ENCODE data around the gene CACNA1C.

CACNA1C gene

DNA sequence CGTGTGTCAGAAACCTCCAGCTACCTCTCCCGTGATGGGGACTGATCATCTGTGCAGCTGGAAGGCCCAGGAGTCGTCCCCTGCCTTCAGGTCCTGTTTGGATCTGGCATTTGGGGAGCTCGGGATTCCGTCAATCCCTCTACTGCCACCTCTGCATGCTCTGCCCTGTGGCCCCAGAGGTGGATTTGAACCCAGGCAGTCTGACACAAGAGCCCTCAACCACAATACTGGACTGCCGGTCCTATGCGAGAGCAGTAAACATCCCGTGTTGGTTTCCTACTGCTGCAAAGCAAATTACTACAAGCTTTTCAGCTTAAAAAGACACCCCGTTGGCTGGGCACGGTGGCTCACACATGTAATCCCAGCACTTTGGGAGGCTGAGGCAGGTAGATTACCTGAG, 620.1 kb downstream of the CACNA1C start:
- DNase-seq, result no peak
- CTCF ChIA-PET, result interaction anchor here (1.1 to 2.6 kb wide), 6 partner anchors 9 to 799 kb away, joined by 3 to 8 read pairs (median 4); no protein-coding TSS in a partner anchor
- Histone ChIP-seq H3K27me3 (replicated peaks in 2 of 5; ENCODE audit: control insufficient read depth in 4 of 5, insufficient read depth in 5 of 5, low read length in 4 of 5) (no peaks in the 10 kb centered on the region), H3K4me1 (ENCODE audit: control extremely low read depth in 1 of 4, control insufficient read depth in 4 of 4, insufficient read depth in 4 of 4, low read length in 3 of 4) (peaks cover 0 to 5% (median 0%) of the 10 kb centered on the region in 4 experiments), H3K27ac (ENCODE audit: insufficient read depth in 1 of 2, low read depth in 1 of 2, low read length in 2 of 2, poor library complexity in 1 of 2, severe bottlenecking in 2 of 2) (no peak overlapping the region), H3K36me3 (ENCODE audit: control insufficient read depth in 4 of 4, insufficient read depth in 4 of 4, low read length in 3 of 4) (peaks cover 0 to 35% (median 13%) of the 10 kb centered on the region in 4 experiments), H3K9me3 (ENCODE audit: control extremely low read depth in 1 of 5, control insufficient read depth in 4 of 5, insufficient read depth in 2 of 5, low read depth in 1 of 5, low read length in 4 of 5) (no peaks in the 10 kb centered on the region), H3K4me3 (ENCODE audit: control insufficient read depth in 1 of 7, extremely low read depth in 1 of 7, insufficient read depth in 4 of 7, low read depth in 2 of 7, low read length in 6 of 7) (no peak overlapping the region)
- 95% methylated on average over 8 of the region's 10 CpGs for WGBS (ENCODE audit: insufficient coverage)
- POLR2A ChIA-PET, result interaction anchor here (0.6 kb wide), 1 partner anchor 319 kb away, joined by 3 read pairs; no protein-coding TSS in a partner anchor

DNA sequence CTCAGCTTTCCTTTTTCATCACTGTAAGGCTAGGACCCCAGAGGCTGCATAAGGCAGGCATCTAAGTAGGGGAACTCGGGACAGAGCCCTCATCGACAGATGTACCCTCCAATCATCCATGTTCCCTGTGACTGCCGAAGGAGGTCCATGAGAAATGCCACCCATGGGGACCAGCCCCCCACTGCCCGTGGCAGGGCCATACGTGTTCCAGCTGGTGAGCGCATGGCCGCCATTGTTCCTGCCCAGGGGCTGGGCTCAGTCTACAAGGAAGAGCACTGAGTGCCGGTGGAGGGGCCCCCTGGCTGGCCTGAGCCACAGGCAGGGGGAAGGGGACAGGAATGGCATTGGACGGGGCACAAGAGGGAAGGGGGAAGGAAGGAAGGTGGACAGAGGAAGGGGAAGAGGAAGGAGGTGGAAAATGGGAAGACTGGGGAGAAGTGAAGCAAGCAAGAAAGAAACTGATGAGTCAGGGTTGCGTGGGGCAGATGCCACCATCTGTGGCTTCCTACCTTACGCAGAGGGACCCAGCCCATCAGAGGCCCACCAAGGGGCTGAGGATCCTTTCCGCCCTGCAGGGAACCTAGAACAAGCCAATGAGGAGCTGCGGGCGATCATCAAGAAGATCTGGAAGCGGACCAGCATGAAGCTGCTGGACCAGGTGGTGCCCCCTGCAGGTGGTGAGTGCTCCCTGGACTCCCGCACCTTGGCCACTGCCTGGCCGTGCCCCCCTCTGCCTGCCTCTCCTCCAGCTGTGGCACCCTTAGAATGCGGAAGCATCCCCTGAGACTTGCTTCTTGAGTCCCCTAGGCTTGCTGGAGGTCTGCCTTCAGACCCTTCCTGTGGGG, 621.4 kb downstream of the CACNA1C start:
- CTCF ChIA-PET, result interaction anchor here (1.1 to 1.3 kb wide), 3 partner anchors 32 to 800 kb away, joined by 3 to 5 read pairs (median 4); no protein-coding TSS in a partner anchor
- Histone ChIP-seq H3K9me3 (ENCODE audit: control extremely low read depth in 1 of 5, control insufficient read depth in 4 of 5, insufficient read depth in 2 of 5, low read depth in 1 of 5, low read length in 4 of 5) (no peaks in the 10 kb centered on the region), H3K4me3 (ENCODE audit: control insufficient read depth in 1 of 7, extremely low read depth in 1 of 7, insufficient read depth in 4 of 7, low read depth in 2 of 7, low read length in 6 of 7) (no peak overlapping the region), H3K27me3 (replicated peaks in 2 of 5; ENCODE audit: control insufficient read depth in 4 of 5, insufficient read depth in 5 of 5, low read length in 4 of 5) (no peaks in the 10 kb centered on the region), H3K27ac (ENCODE audit: insufficient read depth in 1 of 2, low read depth in 1 of 2, low read length in 2 of 2, poor library complexity in 1 of 2, severe bottlenecking in 2 of 2) (no peak overlapping the region), H3K36me3 (ENCODE audit: control insufficient read depth in 4 of 4, insufficient read depth in 4 of 4, low read length in 3 of 4) (peaks cover 0 to 25% (median 9%) of the 10 kb centered on the region in 4 experiments), H3K4me1 (ENCODE audit: control extremely low read depth in 1 of 4, control insufficient read depth in 4 of 4, insufficient read depth in 4 of 4, low read length in 3 of 4) (peaks cover 0 to 5% (median 0%) of the 10 kb centered on the region in 4 experiments)
- WGBS (ENCODE audit: insufficient coverage), result 92% methylated on average over 17 of the region's 18 CpGs
- POLR2A ChIA-PET, result no interaction called here
- DNase-seq, result peak in 1 of 3 donors; percentile 23

DNA sequence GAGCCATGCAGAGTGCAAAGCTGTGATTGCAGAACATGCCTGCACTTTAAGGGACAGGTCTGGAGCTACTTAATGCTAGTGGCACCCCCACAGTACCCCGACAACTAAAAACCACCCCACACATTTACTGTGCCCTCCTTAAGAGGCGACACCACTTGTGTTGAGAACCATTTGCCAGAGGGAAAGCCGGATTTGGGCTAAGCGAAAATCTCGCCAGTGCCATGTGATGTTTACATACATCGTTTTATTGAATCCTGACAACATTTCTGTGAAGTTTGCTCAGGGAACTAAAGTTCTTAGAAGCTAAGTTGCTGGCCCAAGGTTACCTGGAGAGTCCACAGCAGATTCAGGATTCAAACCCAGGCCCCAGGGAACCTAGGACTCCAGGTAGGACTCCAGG, 623.0 kb downstream of the CACNA1C start:
- 78% methylated on average over 5 of the region's 6 CpGs for WGBS (ENCODE audit: insufficient coverage)
- H3K4me1 ChIP-seq (ENCODE audit: control extremely low read depth in 1 of 4, control insufficient read depth in 4 of 4, insufficient read depth in 4 of 4, low read length in 3 of 4), result peaks cover 0 to 5% (median 0%) of the 10 kb centered on the region in 4 experiments
- H3K27ac ChIP-seq (ENCODE audit: insufficient read depth in 1 of 2, low read depth in 1 of 2, low read length in 2 of 2, poor library complexity in 1 of 2, severe bottlenecking in 2 of 2), result no peak overlapping the region
- H3K27me3 ChIP-seq (replicated peaks in 2 of 5; ENCODE audit: control insufficient read depth in 4 of 5, insufficient read depth in 5 of 5, low read length in 4 of 5), result no peaks in the 10 kb centered on the region
- ChIA-PET POLR2A (no interaction called here), CTCF (interaction anchor here (1.3 kb wide), 1 partner anchor 39 kb away, joined by 3 read pairs; no protein-coding TSS in a partner anchor)
- H3K4me3 ChIP-seq (ENCODE audit: control insufficient read depth in 1 of 7, extremely low read depth in 1 of 7, insufficient read depth in 4 of 7, low read depth in 2 of 7, low read length in 6 of 7), result no peak overlapping the region
- peaks cover 0 to 14% (median 6%) of the 10 kb centered on the region in 4 experiments for H3K36me3 ChIP-seq (ENCODE audit: control insufficient read depth in 4 of 4, insufficient read depth in 4 of 4, low read length in 3 of 4)
- H3K9me3 ChIP-seq (ENCODE audit: control extremely low read depth in 1 of 5, control insufficient read depth in 4 of 5, insufficient read depth in 2 of 5, low read depth in 1 of 5, low read length in 4 of 5), result no peaks in the 10 kb centered on the region
- DNase-seq, result no peak

DNA sequence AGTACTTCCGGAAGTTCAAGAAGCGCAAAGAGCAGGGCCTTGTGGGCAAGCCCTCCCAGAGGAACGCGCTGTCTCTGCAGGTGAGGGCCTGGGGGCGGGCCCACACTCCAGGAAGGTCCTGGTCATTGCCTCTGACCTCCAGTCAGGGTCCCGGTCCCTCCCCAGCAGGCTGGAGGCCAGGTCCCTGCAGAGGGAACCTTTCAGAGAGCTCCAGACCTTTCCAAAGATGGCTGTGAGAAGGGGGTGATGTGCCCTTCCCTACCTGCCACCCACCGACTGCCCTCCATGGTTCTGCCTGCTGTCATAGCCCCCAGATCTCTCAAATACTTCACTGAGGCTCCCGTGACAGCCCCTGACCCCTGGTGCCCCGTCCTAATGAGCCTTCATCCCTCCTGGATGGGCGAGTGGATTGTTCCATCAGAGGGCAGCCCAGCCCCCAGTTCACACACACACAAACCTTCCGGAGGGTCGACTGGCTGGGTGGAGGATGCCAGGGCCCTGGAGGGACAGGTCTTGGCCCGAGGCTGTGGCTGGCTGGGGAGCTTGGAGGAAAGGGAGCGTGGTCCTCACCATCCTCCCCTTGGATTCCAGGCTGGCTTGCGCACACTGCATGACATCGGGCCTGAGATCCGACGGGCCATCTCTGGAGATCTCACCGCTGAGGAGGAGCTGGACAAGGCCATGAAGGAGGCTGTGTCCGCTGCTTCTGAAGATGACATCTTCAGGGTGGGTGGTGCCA, 624.5 kb downstream of the CACNA1C start:
- ChIA-PET CTCF (interaction anchor here (1.1 to 7.4 kb wide), 4 partner anchors 27 to 106 kb away, joined by 3 to 42 read pairs (median 9); no protein-coding TSS in a partner anchor), POLR2A (no interaction called here)
- H3K4me3 ChIP-seq (ENCODE audit: control insufficient read depth in 1 of 7, extremely low read depth in 1 of 7, insufficient read depth in 4 of 7, low read depth in 2 of 7, low read length in 6 of 7), result no peak overlapping the region
- DNase-seq, result no peak
- 96% methylated on average over 14 of the region's 20 CpGs for WGBS (ENCODE audit: insufficient coverage)
- H3K36me3 ChIP-seq (ENCODE audit: control insufficient read depth in 4 of 4, insufficient read depth in 4 of 4, low read length in 3 of 4), result peaks cover 0 to 20% (median 5%) of the 10 kb centered on the region in 4 experiments
- H3K27ac ChIP-seq (ENCODE audit: insufficient read depth in 1 of 2, low read depth in 1 of 2, low read length in 2 of 2, poor library complexity in 1 of 2, severe bottlenecking in 2 of 2), result no peak overlapping the region
- no peaks in the 10 kb centered on the region for H3K9me3 ChIP-seq (ENCODE audit: control extremely low read depth in 1 of 5, control insufficient read depth in 4 of 5, insufficient read depth in 2 of 5, low read depth in 1 of 5, low read length in 4 of 5)
- peaks cover 0 to 5% (median 0%) of the 10 kb centered on the region in 4 experiments for H3K4me1 ChIP-seq (ENCODE audit: control extremely low read depth in 1 of 4, control insufficient read depth in 4 of 4, insufficient read depth in 4 of 4, low read length in 3 of 4)
- no peaks in the 10 kb centered on the region for H3K27me3 ChIP-seq (replicated peaks in 2 of 5; ENCODE audit: control insufficient read depth in 4 of 5, insufficient read depth in 5 of 5, low read length in 4 of 5)

DNA sequence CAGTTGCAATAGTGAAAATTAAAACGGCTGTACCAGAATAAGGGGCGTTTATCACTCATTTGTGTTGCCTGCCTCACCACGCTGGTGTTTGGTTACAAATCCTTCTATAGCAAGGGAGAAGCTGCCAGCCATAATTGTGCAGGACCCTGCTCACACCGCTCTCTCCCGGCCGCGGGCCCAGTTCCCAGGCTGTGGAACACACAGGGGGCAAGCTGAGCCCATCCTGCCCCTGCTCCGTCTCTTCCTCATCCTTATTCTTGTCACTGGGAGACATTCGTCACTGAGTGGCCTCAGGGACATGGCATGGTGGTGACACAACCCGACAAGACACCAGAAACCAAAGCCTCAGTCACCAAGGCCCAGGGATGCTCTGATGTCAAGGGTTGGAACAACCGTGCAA, 625.6 kb downstream of the CACNA1C start:
- ChIA-PET POLR2A (no interaction called here), CTCF (interaction anchor here (0.9 to 7.4 kb wide), 9 partner anchors 13 to 105 kb away, joined by 3 to 42 read pairs (median 3); no protein-coding TSS in a partner anchor)
- H3K4me3 ChIP-seq (ENCODE audit: control insufficient read depth in 1 of 7, extremely low read depth in 1 of 7, insufficient read depth in 4 of 7, low read depth in 2 of 7, low read length in 6 of 7), result no peak overlapping the region
- no peak overlapping the region for H3K27ac ChIP-seq (ENCODE audit: insufficient read depth in 1 of 2, low read depth in 1 of 2, low read length in 2 of 2, poor library complexity in 1 of 2, severe bottlenecking in 2 of 2)
- H3K27me3 ChIP-seq (replicated peaks in 2 of 5; ENCODE audit: control insufficient read depth in 4 of 5, insufficient read depth in 5 of 5, low read length in 4 of 5), result no peaks in the 10 kb centered on the region
- no peak for DNase-seq
- no peaks in the 10 kb centered on the region for H3K9me3 ChIP-seq (ENCODE audit: control extremely low read depth in 1 of 5, control insufficient read depth in 4 of 5, insufficient read depth in 2 of 5, low read depth in 1 of 5, low read length in 4 of 5)
- H3K4me1 ChIP-seq (ENCODE audit: control extremely low read depth in 1 of 4, control insufficient read depth in 4 of 4, insufficient read depth in 4 of 4, low read length in 3 of 4), result peaks cover 0 to 10% (median 6%) of the 10 kb centered on the region in 4 experiments
- peaks cover 0 to 20% (median 5%) of the 10 kb centered on the region in 4 experiments for H3K36me3 ChIP-seq (ENCODE audit: control insufficient read depth in 4 of 4, insufficient read depth in 4 of 4, low read length in 3 of 4)
- 98% methylated on average over 9 of the region's 11 CpGs for WGBS (ENCODE audit: insufficient coverage)

DNA sequence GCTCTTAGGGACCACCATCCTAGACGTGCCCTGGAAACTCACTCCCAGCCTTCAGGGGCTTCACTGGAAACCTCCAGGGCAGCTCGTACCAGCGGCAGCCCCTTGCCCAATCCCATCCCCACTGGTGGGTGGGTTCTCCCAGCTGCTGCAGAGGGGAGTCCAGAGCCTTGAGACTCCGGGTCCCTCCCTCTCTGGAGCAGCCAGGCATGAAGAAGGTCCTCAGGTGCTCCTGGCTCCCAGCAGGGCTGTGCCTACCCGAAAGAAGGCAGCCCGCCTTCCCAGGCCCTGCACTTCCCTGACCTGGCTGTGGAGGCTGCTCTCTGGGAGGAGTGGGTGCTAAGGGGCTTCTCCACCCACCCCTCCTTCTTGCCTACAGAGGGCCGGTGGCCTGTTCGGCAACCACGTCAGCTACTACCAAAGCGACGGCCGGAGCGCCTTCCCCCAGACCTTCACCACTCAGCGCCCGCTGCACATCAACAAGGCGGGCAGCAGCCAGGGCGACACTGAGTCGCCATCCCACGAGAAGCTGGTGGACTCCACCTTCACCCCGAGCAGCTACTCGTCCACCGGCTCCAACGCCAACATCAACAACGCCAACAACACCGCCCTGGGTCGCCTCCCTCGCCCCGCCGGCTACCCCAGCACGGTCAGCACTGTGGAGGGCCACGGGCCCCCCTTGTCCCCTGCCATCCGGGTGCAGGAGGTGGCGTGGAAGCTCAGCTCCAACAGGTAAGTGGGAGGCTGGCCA, 626.5 kb downstream of the CACNA1C start:
- ChIA-PET POLR2A (no interaction called here), CTCF (interaction anchor here (0.9 to 7.4 kb wide), 8 partner anchors 12 to 104 kb away, joined by 3 to 42 read pairs (median 4); no protein-coding TSS in a partner anchor)
- WGBS (ENCODE audit: insufficient coverage), result 97% methylated on average over 27 of the region's 33 CpGs
- Histone ChIP-seq H3K27me3 (replicated peaks in 2 of 5; ENCODE audit: control insufficient read depth in 4 of 5, insufficient read depth in 5 of 5, low read length in 4 of 5) (no peaks in the 10 kb centered on the region), H3K4me3 (ENCODE audit: control insufficient read depth in 1 of 7, extremely low read depth in 1 of 7, insufficient read depth in 4 of 7, low read depth in 2 of 7, low read length in 6 of 7) (no peak overlapping the region), H3K36me3 (ENCODE audit: control insufficient read depth in 4 of 4, insufficient read depth in 4 of 4, low read length in 3 of 4) (peaks cover 0 to 20% (median 5%) of the 10 kb centered on the region in 4 experiments), H3K27ac (ENCODE audit: insufficient read depth in 1 of 2, low read depth in 1 of 2, low read length in 2 of 2, poor library complexity in 1 of 2, severe bottlenecking in 2 of 2) (no peak overlapping the region), H3K9me3 (ENCODE audit: control extremely low read depth in 1 of 5, control insufficient read depth in 4 of 5, insufficient read depth in 2 of 5, low read depth in 1 of 5, low read length in 4 of 5) (no peaks in the 10 kb centered on the region), H3K4me1 (ENCODE audit: control extremely low read depth in 1 of 4, control insufficient read depth in 4 of 4, insufficient read depth in 4 of 4, low read length in 3 of 4) (peaks cover 1 to 16% (median 14%) of the 10 kb centered on the region in 4 experiments)
- no peak for DNase-seq

Data from common myeloid progenitor, CD34-positive (primary cell).